GM21619 (cell line): ENCODE results near the gene ME1.
"Not testable (repeated sequence)": the region's sequence is repeated elsewhere in the genome, so short reads cannot be mapped to it uniquely, and the experiment has no call there.

Experiments used
- ATAC-seq: cut with Tn5 transposase; IDR thresholded peaks from one replicate; pipeline ENCODE4 v1.9.1; 2021; ENCODE audit not compliant: unreplicated experiment

The ME1 gene

GRCh38 chr6:83432636-83433035 is 1.8 kb upstream of the ME1 start:
- no peak for ATAC-seq

- no peak for ATAC-seq
Observed at GRCh38 chr6:83431545-83432155, 799 bp upstream of the ME1 start.

- peak; percentile 8 for ATAC-seq
Observed at GRCh38 chr6:83429857-83430610, 817 bp downstream of the ME1 start.

GRCh38 chr6:83429269-83429668 is 1.6 kb downstream of the ME1 start:
- ATAC-seq = no peak

- ATAC-seq = no peak
Observed at GRCh38 chr6:83424392-83425018, 6.3 kb downstream of the ME1 start.

GRCh38 chr6:83417880-83418663 is 12.8 kb downstream of the ME1 start:
- peak; percentile 58 for ATAC-seq

GRCh38 chr6:83413068-83413467 is 17.8 kb downstream of the ME1 start:
- no peak for ATAC-seq

GRCh38 chr6:83411731-83412130 is 19.1 kb downstream of the ME1 start:
- ATAC-seq = no peak

GRCh38 chr6:83403191-83403590 is 27.7 kb downstream of the ME1 start:
- no peak for ATAC-seq

GRCh38 chr6:83389606-83390005 is 41.2 kb downstream of the ME1 start:
- ATAC-seq = no peak

GRCh38 chr6:83385473-83385872 is 45.4 kb downstream of the ME1 start:
- ATAC-seq = no peak

- no peak for ATAC-seq
Observed at GRCh38 chr6:83384751-83385150, 46.1 kb downstream of the ME1 start.

GRCh38 chr6:83381949-83382348 is 48.9 kb downstream of the ME1 start:
- no peak for ATAC-seq

GRCh38 chr6:83378621-83379388 is 52.0 kb downstream of the ME1 start:
- ATAC-seq = no peak

- no peak for ATAC-seq
Observed at GRCh38 chr6:83371423-83371822, 59.4 kb downstream of the ME1 start.

- no peak for ATAC-seq
Observed at GRCh38 chr6:83370567-83370966, 60.3 kb downstream of the ME1 start.

- no peak for ATAC-seq
Observed at GRCh38 chr6:83369692-83370091, 61.2 kb downstream of the ME1 start.

- ATAC-seq = no peak
Observed at GRCh38 chr6:83368577-83368976, 62.3 kb downstream of the ME1 start.

- no peak for ATAC-seq
Observed at GRCh38 chr6:83367104-83367503, 63.7 kb downstream of the ME1 start.

GRCh38 chr6:83365931-83366330 is 64.9 kb downstream of the ME1 start:
- ATAC-seq = no peak

- ATAC-seq = not testable (repeated sequence)
Observed at GRCh38 chr6:83362349-83362748, 68.5 kb downstream of the ME1 start.
